ENCODE measurements around the gene CFAP92. TPM values are rescaled to one million over a fixed set of nuclear protein-coding genes. Genes with fewer than 3 reads are reported as not detected.
A peak's percentile ranks its signal among the peaks of the same experiment; 100 is the strongest.

The CFAP92 gene
- total RNA-seq = 2.4 and 2.7 TPM in 2 replicates
- long read RNA-seq, full-length matches to known transcripts = 2 of 14 reads
- long read RNA-seq, partial matches to known transcripts = 3 of 14 reads
- long read RNA-seq, other reads (novel, unspliced or antisense) = 9 of 14 reads

- peak; percentile 22 for TF ChIP-seq CTCF (IDR thresholded peaks at IDR 0.05; ENCODE audit: unreplicated experiment)
- Mint-ChIP-seq H3K4me3 (ENCODE audit: low read depth) (peak within 1 kb of the TSS; percentile 74), H3K36me3 (ENCODE audit: insufficient read depth) (no peaks in the 10 kb centered on the region), H3K27me3 (peaks cover 5% of the 10 kb centered on the region), H3K9me3 (ENCODE audit: low read depth) (no peaks in the 10 kb centered on the region), H3K4me1 (ENCODE audit: low read depth) (peaks cover 16% of the 10 kb centered on the region), H3K27ac (peak within 1 kb of the TSS; percentile 77)
- peak; percentile 84 for DNase-seq (ENCODE audit: low spot score, unreplicated experiment)
Measured at GRCh38 chr3:128993461-128994172, at the start of gene CFAP92. CFAP92 (minus strand) TSS chr3:128994076; CDS start chr3:128993304, 772 bp downstream.

GRCh38 chr3:129040579-129041300 lies 46.9 kb upstream of the CFAP92 start:
- Mint-ChIP-seq H3K27me3 (peaks cover 12% of the 10 kb centered on the region), H3K4me3 (ENCODE audit: low read depth) (no peak overlapping the region), H3K36me3 (ENCODE audit: insufficient read depth) (peaks cover 8% of the 10 kb centered on the region), H3K9me3 (ENCODE audit: low read depth) (peaks cover 7% of the 10 kb centered on the region), H3K4me1 (ENCODE audit: low read depth) (peaks cover 6% of the 10 kb centered on the region), H3K27ac (no peak overlapping the region)
- TF ChIP-seq CTCF (IDR thresholded peaks at IDR 0.05; ENCODE audit: unreplicated experiment) = no peak
- DNase-seq (ENCODE audit: low spot score, unreplicated experiment) = no peak

GRCh38 chr3:129040039-129040336 lies 46.1 kb upstream of the CFAP92 start:
- Mint-ChIP-seq H3K27ac (no peak overlapping the region), H3K4me1 (ENCODE audit: low read depth) (peaks cover 6% of the 10 kb centered on the region), H3K27me3 (peaks cover 12% of the 10 kb centered on the region), H3K36me3 (ENCODE audit: insufficient read depth) (peaks cover 8% of the 10 kb centered on the region), H3K9me3 (ENCODE audit: low read depth) (peaks cover 7% of the 10 kb centered on the region), H3K4me3 (ENCODE audit: low read depth) (no peak overlapping the region)
- DNase-seq (ENCODE audit: low spot score, unreplicated experiment) = no peak
- no peak for TF ChIP-seq CTCF (IDR thresholded peaks at IDR 0.05; ENCODE audit: unreplicated experiment)

GRCh38 chr3:129039271-129040038 lies 45.6 kb upstream of the CFAP92 start:
- H3K36me3 Mint-ChIP-seq (ENCODE audit: insufficient read depth) = peaks cover 4% of the 10 kb centered on the region
- H3K9me3 Mint-ChIP-seq (ENCODE audit: low read depth) = peaks cover 4% of the 10 kb centered on the region
- H3K4me1 Mint-ChIP-seq (ENCODE audit: low read depth) = peaks cover 6% of the 10 kb centered on the region
- no peak for DNase-seq (ENCODE audit: low spot score, unreplicated experiment)
- no peak overlapping the region for H3K27ac Mint-ChIP-seq
- no peak for TF ChIP-seq CTCF (IDR thresholded peaks at IDR 0.05; ENCODE audit: unreplicated experiment)
- H3K27me3 Mint-ChIP-seq = peaks cover 12% of the 10 kb centered on the region
- H3K4me3 Mint-ChIP-seq (ENCODE audit: low read depth) = no peak overlapping the region
